HG03558 (cell line): ENCODE data around the gene ALB.

Source experiments
- ATAC-seq: cut with Tn5 transposase; IDR thresholded peaks from one replicate; pipeline ENCODE4 v1.9.1; 2021; ENCODE audit warnings: moderate number of reproducible peaks; ENCODE audit not compliant: unreplicated experiment; ENCODE audit errors: extremely low read depth

The ALB gene

GRCh38 chr4:73426666-73427065 is 22.6 kb downstream of the ALB start:
- no peak for ATAC-seq

DNA sequence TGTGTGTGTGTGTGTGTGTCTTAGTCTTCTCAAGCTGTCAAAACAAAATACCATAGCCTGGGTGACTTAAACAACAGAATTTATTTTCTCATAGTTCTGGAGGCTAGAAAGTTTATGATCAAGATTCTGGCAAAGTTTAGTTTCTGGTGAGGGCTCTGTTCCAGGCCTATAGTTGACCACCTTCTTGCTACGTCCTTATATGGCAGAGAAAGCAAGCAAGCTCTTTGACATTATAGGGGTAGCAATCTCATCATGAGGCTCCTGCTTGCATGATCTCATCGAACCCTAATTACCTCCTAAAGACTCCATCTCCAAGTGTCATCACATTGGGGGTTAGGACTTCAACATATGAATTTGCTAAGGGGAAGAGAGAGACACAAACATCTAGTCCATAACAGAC is 25.0 kb downstream of the ALB start:
- ATAC-seq = no peak

- no peak for ATAC-seq
Observed at GRCh38 chr4:73429826-73430587, 25.9 kb downstream of the ALB start.

DNA sequence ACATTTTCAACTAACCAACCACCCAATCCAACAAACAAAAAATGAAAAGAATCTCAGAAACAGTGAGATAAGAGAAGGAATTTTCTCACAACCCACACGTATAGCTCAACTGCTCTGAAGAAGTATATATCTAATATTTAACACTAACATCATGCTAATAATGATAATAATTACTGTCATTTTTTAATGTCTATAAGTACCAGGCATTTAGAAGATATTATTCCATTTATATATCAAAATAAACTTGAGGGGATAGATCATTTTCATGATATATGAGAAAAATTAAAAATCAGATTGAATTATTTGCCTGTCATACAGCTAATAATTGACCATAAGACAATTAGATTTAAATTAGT is 27.7 kb downstream of the ALB start:
- no peak for ATAC-seq

DNA sequence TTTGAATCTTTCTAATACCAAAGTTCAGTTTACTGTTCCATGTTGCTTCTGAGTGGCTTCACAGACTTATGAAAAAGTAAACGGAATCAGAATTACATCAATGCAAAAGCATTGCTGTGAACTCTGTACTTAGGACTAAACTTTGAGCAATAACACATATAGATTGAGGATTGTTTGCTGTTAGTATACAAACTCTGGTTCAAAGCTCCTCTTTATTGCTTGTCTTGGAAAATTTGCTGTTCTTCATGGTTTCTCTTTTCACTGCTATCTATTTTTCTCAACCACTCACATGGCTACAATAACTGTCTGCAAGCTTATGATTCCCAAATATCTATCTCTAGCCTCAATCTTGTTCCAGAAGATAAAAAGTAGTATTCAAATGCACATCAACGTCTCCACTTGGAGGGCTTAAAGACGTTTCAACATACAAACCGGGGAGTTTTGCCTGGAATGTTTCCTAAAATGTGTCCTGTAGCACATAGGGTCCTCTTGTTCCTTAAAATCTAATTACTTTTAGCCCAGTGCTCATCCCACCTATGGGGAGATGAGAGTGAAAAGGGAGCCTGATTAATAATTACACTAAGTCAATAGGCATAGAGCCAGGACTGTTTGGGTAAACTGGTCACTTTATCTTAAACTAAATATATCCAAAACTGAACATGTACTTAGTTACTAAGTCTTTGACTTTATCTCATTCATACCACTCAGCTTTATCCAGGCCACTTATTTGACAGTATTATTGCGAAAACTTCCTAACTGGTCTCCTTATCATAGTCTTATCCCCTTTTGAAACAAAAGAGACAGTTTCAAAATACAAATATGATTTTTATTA is 28.3 kb downstream of the ALB start:
- no peak for ATAC-seq

- ATAC-seq = no peak
Observed at GRCh38 chr4:73433140-73433539, 29.1 kb downstream of the ALB start.

DNA sequence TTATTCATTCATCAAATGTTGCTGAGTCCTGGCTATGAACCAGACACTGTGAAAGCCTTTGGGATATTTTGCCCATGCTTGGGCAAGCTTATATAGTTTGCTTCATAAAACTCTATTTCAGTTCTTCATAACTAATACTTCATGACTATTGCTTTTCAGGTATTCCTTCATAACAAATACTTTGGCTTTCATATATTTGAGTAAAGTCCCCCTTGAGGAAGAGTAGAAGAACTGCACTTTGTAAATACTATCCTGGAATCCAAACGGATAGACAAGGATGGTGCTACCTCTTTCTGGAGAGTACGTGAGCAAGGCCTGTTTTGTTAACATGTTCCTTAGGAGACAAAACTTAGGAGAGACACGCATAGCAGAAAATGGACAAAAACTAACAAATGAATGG is 30.2 kb downstream of the ALB start:
- no peak for ATAC-seq

DNA sequence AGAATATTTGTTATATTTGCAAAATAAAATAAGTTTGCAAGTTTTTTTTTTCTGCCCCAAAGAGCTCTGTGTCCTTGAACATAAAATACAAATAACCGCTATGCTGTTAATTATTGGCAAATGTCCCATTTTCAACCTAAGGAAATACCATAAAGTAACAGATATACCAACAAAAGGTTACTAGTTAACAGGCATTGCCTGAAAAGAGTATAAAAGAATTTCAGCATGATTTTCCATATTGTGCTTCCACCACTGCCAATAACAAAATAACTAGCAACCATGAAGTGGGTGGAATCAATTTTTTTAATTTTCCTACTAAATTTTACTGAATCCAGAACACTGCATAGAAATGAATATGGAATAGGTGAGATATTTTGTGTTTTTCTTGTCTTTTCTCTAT is 31.9 kb downstream of the ALB start, which contains the start of gene AFP:
TSS of gene AFP (plus strand) at position 238 of the 400 bp plus-strand sequence. CDS start at position 280, 42 bp downstream.
- ATAC-seq = no peak

GRCh38 chr4:73436674-73437557 is 32.8 kb downstream of the ALB start:
- ATAC-seq = no peak

- no peak for ATAC-seq
Observed at GRCh38 chr4:73437558-73437956, 33.5 kb downstream of the ALB start.

DNA sequence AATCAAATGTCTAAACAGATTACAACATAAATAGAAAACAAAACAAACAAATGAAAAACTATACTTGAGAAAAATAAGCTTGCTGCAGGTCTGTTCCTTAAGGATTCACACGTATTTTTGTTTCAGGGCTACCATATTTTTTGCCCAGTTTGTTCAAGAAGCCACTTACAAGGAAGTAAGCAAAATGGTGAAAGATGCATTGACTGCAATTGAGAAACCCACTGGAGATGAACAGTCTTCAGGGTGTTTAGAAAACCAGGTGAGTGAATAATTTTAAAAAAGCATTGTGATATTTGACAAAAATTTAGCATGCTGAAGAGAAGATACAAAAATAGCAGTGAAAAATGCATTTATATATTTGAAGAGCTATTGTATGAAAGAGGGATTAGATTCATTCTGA is 34.0 kb downstream of the ALB start:
- no peak for ATAC-seq

GRCh38 chr4:73438582-73439215 is 34.6 kb downstream of the ALB start:
- ATAC-seq = no peak

DNA sequence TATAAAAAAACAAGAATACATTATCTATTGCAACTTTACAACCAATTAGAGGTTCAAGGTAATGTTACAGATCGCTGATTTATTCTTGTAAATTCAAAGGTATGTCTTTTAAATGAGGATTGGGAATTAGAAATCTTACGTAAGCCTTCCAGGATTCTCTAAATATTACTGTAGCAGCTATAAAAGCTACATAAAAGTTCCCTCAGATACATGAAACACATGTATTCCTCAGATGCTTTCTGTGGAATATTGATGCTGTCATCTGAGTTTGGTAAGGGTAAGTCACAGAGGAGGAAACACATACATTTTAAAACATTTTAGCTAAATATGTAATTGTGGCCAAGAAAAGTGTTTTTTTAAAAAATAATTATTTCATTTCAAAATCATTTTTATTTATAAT is 35.4 kb downstream of the ALB start:
- no peak for ATAC-seq

DNA sequence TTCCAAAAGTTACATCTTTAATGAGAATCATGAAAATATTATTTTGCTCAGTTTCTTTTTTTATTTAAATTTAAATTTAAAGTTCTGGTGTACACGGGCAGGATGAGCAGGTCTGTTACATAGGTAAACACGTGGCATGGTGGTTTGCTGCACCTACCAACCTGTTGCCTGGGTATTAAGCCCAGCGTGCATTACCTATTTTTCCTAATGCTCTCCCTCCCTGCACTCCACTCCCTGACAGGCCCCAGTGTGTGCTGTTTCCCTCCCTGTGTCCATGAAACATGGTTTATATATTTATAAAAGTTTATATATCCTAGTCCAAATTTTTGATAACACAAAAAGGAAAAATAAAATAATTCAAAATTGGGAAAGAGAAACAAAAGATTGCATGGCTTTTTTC is 35.9 kb downstream of the ALB start:
- ATAC-seq = no peak

DNA sequence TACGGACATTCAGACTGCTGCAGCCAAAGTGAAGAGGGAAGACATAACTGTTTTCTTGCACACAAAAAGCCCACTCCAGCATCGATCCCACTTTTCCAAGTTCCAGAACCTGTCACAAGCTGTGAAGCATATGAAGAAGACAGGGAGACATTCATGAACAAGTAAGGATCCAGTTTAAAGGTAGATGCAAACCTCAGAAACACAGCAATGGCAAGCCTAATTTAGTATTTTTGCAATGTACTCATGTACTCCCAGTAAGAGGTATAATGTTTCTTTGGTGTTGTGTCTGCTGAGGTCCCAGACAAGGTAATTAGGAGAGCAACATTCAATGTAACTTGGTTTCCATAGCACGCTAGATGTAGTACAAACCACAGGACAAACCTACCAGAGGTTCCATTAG is 36.6 kb downstream of the ALB start:
- ATAC-seq = no peak

- no peak for ATAC-seq
Observed at GRCh38 chr4:73442275-73442674, 38.2 kb downstream of the ALB start.

DNA sequence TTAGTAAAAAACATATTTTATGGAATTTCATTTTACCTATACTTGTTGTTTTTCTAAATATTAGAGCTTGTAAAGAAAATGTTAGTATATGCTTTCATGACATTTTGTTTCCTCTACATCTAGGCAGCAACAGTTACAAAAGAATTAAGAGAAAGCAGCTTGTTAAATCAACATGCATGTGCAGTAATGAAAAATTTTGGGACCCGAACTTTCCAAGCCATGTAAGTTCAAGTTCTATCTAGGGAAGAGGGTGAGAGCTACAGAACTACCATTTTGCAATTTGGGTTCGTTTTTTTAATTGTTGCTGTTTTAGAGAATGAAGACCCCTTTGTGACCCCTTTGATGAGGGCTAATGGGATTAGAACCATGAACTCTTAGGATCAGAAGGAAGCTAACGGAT is 39.1 kb downstream of the ALB start:
- ATAC-seq = no peak

- ATAC-seq = no peak
Observed at GRCh38 chr4:73445383-73446335, 41.6 kb downstream of the ALB start.

GRCh38 chr4:73446336-73446938 is 42.4 kb downstream of the ALB start:
- peak; percentile 97 for ATAC-seq
